ENCODE measurements around the gene OR52K2.
"Not testable (repeated sequence)": the region's sequence is repeated elsewhere in the genome, so short reads cannot be mapped to it uniquely, and the experiment has no call there.

Gene OR52K2

DNA sequence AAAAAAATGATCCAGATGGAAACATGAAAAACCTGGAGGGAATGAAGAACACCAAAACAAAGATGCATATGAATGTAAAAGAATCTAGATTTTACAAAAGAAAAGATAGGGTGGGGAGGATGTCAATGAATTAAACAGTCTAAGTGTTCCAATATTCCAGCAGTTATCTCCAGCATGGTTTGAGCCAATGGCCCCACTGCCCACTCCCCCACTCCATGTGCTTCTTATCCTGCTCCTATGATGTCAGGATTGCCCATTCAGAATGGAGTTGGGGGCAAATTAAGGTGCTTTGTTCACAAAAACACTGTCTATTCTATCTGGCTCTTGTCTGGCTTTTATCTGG, 32.1 kb downstream of the OR52K2 start:
- no peak for DNase-seq

- DNase-seq, result no peak
Observed at GRCh38 chr11:4482445-4482844, 33.4 kb downstream of the OR52K2 start, which contains the start of gene OR52K1. TSS of gene OR52K1 (plus strand) at chr11:4482646. CDS start at chr11:4488901, 6,255 bp downstream.

- no peak for DNase-seq
Observed at GRCh38 chr11:4484310-4484709, 35.2 kb downstream of the OR52K2 start.

DNA sequence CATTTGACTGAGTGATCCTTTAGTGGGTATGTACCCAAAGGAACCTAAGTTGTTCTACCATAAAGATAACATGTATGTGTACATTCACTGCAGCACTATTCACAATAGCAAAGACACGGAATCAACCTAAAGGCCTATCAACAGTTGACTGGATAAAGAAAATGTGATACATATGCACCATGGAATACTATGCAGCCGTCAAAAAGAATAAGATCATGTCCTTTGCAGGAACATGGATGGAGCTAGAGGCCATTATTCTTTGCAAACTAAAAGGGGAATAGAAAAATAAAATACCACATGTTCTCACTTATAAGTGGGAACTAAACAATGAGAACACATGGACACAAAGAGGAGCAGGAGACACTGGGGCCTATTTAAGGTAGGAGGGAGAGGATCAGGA, 42.3 kb downstream of the OR52K2 start:
- DNase-seq, result not testable (repeated sequence)

- no peak for DNase-seq
Observed at GRCh38 chr11:4491878-4492606, 42.9 kb downstream of the OR52K2 start.

DNA sequence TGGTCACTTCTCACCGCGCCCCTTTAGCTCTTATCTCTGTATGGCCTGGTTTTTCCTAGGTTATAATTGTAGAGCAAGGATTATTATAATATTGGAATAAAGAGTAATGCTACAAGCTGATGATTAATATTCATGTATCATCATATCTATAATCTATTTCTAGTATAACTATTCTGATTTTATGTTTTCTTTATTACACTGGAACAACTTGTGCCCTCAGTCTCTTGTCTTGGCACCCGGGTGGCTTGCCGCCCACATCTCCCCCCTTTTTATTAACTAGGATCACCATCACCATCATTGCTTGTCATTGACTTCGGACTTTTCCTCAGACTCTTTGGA, 44.4 kb downstream of the OR52K2 start:
- DNase-seq, result no peak

DNA sequence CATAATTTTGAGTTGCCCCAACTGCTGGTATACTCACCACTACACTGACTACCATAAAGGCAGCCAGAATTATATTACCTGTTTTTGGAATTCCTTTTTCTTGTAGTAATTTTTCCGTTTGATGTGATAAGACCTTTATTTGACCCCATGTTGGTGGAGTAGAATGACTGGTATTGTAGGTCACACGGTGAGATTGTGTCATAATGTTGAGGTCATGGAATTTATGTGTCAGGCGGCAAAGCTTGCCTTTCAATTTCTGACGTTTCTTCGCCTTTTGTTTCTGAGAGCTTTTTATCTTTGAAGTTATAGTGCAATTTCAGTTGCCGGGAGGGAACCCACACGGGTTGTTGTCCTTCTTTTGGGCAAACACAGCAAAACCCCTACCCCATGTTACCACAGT, 46.4 kb downstream of the OR52K2 start:
- DNase-seq, result no peak

GRCh38 chr11:4495986-4496385, 46.9 kb downstream of the OR52K2 start:
- DNase-seq, result no peak

- no peak for DNase-seq
Observed at GRCh38 chr11:4496557-4497248, 47.6 kb downstream of the OR52K2 start.
